Suppressor macrophage treated with lipopolysaccharide for 1 hour (primary cell): ENCODE measurements around the gene ZNF302.
A peak's percentile ranks its signal among the peaks of the same experiment; 100 is the strongest.
"Not testable (repeated sequence)": the region's sequence is repeated elsewhere in the genome, so short reads cannot be mapped to it uniquely, and the experiment has no call there.

ENCODE experiments used
- DNase-seq, 3 donors: peaks; one replicate each; pipeline ENCODE4 v3.0.0-alpha.2; 2020 to 2022

ZNF302 gene

DNA sequence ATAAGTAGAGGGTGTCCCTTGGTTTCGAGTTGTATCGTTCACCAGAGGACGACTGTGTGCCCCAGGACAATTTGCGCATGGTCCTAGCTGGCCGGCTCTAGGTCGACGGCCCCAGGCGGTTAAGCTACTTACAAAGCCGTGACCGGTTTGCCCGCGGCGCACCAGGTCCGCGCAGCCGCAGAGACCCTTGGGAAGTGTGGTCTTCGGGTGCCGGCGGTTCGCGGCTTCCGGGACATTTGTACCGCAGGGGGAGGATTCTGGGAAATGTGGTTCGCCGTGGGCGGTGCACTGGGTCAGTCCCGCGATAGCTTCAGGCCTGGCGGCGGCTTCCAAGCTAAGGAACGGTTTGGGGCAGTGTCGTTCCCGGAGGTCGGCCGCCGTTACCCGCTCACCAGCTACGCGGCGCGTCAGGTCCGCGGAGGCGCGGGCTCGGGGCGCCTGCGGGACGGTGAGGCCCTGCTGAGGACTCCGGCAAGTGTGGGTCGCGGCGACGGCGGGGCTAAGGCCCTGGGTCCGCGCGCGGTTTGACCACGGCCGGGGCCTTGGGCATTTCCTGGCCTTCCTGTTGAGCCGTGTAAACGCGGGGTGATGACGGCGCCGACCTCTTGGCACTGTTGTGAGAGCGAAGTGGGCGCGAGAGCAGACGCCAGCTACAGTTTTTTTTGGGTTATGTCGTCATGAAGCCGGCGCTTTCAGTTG, at the start of gene ZNF302:
TSS of gene ZNF302 (plus strand) at position 293 of the 699 bp plus-strand sequence. CDS start 1,127 bp downstream, outside the sequence.
- DNase-seq = peak; percentile 98 to 99 (median 98)

DNA sequence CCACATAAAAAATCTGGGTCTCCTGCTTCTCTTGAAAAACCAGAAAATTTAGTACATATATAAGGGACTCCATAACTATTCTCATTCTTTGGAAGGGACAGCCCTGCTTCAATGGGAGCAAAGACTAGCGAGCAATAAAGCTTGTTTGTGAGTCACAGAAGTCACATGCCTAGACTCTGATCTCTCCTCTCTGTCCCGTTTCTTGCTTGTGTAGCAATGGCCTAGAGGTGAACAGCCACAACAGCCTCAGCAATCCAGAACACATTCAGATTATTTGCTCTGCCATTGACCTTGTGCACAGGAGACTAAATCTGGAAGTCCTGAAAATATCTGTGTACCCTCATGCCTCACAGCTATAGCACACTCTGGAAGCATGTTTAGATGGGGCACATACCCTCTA, 43.7 kb upstream of the ZNF302 start:
- DNase-seq = no peak

DNA sequence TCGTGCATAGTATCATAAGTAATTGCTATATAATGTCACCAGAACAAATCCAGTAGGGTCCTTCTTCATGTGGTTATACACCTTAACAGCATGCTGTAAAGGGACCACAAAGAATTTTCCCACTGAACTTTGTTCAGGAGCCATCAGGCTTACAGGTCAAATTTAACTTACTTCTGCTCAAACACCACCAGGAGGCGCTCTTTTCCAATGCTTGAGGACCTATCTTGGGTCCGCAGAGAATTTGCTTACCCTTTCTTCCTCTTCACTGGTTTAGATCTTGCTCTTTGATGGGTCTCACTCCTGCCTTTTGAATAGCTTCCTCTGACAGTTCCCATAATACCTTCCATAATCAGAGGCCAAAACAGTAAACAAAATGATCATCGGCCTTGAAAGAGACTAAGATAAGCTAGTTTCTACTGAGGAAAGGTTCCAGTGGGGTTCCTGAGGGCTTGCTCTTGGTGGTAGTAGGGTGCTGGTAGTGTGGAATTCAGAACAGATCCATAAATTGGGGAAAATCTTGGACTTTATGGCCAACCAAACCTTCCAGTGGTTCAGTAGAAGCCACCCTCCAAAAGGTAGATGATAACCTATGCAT, 37.9 kb upstream of the ZNF302 start:
- peak; percentile 84 to 91 (median 85) for DNase-seq

DNA sequence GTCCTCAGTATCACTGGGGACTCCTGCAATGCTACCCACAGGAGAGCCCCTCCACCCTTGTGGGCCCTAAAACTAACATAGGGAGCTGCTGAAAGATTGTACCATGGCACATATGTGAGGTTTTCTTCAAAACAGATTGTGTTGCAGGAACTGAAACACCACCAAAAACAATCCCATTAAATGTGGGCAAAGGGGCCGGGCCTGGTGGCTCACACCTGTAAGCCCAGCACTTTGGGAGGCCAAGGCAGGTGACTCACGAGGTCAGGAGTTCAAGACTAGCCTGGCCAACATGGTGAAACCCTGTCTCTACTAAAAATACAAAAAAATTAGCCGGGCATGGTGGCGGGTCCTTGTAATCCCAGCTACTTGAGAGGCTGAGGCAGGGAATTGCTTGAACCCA, 35.2 kb upstream of the ZNF302 start:
- DNase-seq = no peak

DNA sequence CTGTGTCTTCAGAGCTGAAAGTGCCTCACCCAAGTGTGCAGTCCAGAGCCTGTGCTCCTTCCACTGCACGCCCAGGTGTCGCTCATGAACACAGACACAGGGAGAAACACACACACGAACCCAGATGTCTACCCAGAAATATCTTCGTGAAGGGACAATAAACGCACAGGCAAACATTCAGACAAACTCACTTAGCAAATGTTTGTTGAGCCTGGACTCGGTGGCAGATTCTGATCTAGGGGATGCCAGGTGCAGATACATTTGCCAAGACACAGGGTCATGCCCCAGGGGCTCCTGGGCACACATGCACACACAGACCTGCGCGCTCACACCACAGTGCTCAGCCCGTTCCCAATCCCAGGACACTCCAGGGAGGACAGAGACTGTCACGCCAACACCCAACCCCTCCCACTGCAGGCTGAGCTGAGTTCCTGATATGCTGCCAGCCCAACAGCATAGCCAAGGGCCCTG, 32.5 kb upstream of the ZNF302 start:
- no peak for DNase-seq

DNA sequence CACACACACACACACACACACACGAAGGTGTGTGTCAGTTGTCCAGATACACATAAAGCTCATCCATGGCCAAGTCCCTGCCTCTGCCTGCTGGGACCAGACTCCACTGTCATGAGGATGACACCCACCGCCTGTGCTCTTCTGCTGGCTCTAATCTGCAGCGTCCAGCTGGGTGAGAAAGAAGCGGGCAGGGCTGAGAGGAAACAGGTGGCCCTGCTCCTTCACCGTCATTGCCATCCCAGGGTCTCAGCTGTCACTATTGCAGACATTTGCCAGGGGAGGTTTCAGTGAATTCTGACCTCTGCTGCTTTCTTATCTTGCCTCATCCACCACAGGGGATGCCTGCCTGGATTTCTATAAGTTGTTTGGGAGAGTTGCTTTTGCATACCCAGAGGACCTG, 31.9 kb upstream of the ZNF302 start:
- no peak for DNase-seq

DNA sequence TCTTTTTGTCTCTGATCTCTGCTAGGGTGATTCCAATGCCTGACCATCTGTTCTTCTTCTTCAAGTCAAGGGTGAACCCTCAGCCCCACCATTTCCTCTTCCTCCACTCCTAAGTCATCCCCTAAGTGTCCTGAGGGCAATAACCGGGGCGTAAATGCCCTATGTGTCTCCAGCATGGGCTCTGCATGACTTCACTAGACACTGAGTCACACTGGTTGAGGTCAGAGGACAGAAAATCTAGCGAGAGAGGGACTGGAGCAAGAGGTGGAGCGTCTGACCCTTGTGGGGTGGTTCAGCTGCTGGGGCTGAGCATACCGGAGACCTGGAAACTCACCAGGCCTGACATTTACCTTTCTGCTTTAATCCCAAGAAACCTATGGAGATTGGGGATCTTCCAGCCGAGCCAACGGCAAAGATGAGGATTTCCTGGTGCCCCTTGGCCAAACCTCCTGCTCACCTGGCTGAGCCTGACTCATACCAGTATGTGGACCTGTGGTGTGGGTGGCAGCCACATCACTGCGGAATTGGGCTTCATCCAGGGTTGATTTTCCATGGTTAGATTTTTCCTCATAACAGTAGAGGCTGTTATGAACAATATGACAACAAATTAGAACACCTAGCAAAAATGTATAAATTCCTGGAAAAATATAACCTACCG, 27.5 kb upstream of the ZNF302 start:
- no peak for DNase-seq

DNA sequence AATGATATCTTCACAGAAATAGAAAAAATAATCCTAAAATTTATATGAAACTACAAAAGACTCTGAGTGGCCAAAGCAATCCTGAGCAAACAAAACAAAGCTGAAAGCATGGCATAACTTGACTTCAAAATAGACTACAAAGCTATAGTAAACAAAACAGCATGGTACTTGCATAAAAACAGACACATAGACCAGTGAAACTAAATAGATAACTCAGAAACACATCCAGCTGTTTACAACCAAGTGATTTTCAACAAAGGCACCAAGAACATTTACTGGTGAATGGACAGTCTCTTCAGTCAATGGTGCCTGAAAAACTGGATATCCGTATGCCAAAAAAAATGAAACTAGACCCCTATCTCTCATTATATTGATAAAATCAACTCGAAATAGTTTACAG, 25.7 kb upstream of the ZNF302 start:
- no peak for DNase-seq

DNA sequence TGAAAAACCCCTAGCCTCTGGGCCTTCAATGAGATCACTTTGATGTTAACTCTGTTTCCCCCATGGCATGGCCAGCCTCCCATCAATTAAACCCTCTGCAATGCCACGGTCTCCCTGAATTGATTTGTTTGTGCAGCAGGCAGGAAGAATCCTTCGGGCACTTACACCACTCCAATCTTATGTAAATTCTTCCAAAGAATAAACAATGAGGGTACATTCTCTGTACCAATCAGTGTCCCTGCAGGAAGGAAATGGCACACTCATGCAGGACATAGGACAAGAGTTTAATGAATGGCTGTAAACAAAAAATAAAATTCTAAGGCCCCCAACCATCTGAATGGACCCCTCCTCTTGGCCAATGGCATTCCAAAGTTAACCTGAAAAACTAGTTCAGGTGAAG, 22.7 kb upstream of the ZNF302 start:
- DNase-seq = no peak

DNA sequence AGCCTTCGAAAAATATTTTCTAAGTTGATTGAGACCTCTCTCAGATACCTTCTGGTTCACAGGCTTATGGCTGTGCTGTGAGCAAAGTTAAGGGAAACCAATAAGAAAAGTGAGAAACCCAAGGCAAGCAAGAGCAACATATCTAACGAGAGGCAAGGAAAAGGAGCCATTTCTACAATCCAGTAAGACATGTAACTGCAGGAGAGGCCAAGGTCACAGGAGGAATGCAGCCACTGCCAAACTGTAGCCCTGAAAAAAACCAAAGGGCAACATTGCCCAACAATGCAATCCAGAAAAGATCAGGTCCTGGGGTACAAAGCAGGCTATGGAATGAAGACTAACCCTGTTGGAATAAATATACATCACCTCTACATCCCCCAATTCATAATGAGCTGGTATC, 21.8 kb upstream of the ZNF302 start:
- DNase-seq = no peak

DNA sequence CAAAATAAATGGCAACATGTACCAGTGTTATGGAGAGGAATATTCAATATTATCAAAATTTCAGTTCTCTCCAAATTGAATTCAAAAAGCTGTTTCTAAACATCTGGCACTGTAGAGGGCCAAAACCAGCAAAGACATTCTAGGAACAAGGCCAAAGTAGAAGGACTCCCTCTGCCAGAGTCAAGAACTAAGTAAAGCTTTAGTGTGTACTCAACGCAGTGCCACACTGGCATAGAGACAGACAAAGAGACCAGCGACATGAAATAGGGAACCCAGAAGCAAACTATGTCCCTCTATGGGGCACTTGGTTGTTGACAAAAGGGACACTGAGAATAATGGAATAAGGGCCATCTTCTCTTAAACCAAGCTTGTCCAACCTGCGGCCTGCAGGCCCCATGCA, 16.1 kb upstream of the ZNF302 start:
- DNase-seq = no peak

DNA sequence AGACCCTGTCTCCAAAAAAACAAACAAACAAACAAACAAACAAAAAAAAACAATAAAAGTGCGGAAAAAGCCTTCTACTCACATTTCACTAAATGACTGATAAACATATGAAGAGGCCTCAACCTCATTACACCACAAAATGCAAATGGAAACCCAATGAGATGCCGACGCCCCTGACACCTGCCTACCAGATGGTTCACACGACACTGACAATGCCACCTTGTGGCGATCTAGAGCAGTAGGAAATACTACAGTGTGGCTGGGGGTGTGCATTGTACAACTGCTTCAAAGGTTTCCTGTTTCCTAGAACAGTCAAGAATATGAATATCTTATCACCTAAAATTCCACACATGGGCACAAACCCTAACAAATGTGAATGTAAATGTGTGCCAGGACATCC, 14.6 kb upstream of the ZNF302 start:
- peak; percentile 2 to 21 (median 6) for DNase-seq

DNA sequence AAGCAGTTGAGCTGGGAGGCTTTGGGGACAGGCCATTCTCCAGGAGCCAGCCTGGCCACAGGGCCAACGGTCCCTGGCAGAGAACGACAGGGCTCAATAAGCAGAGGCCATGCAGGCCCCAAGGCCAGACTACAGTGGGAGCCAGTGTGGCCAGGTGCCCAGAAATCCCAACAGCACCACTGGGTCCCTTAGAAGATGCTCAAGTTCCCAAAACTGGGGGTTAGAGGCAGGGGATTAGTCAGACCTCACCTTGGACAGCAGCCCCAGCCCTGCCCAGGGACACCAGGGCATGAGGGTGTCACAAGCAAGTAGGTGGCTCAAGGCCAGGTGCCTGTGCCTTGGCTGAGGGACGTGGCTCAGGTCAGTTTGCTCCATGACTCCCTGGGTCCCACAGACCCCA, 13.3 kb upstream of the ZNF302 start:
- DNase-seq = no peak

DNA sequence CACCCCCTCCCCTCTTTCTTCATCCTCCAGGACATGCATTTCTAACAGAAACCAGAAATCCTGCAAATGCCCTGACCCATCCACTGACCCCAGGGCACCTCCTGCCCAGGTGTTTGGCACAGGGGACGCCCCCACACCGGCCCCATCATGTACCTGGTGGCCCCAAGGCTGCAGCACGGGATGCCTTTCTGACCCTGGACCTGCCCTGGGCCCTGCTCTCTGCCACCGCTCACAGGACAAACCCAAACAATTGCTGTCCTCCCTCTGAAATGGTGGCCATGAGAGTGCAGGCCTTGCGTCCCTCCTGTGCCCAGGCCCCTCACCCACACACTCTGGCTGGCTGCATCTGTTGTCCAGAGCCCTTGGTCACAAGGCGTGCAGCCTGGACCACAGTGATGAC, 12.6 kb upstream of the ZNF302 start:
- DNase-seq = no peak

DNA sequence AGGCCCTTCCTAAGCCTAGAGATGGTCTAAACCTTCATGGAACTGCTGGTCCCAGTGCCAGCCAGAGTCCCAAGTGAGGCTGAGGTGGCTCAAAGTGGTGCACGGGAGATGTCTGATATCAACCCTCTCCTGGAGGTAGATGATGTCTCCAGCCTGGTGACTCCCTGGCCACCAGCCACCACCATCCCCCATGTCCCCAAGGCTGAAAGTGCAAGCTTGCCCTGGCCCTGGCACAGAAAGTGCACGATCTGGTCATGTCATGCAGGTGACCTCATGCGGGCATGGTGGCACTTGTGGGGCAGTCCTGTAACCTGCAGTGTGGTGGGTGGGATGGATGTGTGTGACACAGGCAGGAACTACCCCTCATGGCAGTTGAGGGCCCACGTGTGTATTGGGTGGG, 12.2 kb upstream of the ZNF302 start:
- not testable (repeated sequence) for DNase-seq

DNA sequence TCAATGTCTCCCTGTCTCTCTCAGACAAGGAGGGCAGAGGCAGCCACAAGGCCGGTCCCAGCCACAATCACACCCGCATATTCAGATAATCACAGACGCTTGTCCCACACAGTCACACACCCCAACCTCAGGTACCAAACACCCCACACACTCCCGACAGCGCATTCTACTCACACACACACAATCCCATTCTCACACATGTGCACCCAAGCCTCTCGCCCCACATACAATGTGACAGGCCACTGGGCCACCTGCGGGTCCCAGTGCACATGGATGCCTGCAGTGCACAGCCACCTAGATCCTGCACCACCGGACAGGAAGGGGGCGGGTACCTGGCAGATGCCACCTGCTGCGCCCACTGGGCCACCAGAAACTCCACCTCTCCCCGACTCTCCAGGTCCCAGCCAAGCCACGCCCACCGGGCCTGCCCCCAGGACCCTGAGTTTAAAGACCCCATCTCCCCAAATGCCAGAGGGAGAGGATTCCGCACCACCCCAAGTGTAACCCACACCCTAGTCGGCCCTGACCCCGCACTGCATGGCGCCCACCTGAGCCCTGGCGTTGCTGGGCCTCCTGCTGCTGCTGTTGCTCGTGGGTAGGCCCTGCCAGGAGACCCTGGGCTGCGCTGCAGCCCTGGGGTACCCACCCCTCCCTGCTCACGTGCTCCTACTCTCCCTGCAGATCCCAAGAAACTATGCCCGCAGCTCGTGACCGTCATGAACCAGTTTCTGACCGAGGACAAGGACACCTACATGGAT, 11.1 kb upstream of the ZNF302 start:
- DNase-seq = no peak

DNA sequence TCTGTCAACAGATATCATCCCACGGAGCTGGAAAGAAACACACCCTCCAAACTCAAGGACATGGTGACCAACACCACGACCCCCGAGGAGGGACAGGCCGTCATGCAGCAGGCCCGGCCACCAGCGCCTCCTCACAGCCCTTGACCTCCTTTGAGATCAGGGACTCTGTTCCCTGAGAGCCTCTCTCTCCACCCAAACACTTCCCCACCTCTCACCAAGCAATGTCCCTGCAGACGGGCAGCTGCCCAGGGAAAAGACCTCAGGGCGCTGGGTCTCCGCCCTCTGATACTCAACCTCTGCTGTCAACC, 10.6 kb upstream of the ZNF302 start:
- no peak for DNase-seq

DNA sequence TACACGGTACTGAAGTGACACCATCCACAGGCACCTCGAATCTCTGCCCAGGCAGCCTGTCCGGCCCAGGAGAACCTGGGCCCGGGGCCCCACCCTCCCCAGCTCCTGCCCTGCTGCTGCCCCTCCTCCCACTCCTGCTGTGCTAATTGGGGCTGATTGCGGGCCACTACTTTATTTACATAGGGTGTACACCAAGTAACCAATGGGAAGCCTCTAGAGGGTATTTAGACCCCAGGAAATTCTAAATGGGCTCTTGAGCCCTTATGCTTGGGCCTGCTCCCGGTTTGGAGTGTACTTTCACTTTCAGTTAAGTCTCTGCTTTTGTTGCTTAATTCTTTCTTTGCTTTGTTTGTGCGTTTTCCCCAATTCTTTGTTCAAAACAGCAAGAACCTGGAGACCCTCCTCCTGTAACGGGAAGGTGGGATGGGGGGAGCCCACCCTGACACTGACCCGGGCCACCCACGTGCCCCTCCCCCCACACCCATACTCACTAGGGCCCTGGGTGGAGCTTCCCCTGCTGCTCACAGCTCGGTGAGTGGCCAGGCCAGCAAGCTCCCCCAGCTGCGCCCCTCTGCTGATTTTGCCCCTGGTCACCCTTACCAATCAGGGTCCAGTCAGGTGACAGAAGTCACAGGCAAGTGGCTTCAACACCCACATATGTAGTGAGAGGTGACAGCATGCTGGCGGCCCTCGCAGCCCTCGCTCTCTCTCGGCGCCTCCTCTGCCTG, 10.0 kb upstream of the ZNF302 start:
- DNase-seq = no peak

DNA sequence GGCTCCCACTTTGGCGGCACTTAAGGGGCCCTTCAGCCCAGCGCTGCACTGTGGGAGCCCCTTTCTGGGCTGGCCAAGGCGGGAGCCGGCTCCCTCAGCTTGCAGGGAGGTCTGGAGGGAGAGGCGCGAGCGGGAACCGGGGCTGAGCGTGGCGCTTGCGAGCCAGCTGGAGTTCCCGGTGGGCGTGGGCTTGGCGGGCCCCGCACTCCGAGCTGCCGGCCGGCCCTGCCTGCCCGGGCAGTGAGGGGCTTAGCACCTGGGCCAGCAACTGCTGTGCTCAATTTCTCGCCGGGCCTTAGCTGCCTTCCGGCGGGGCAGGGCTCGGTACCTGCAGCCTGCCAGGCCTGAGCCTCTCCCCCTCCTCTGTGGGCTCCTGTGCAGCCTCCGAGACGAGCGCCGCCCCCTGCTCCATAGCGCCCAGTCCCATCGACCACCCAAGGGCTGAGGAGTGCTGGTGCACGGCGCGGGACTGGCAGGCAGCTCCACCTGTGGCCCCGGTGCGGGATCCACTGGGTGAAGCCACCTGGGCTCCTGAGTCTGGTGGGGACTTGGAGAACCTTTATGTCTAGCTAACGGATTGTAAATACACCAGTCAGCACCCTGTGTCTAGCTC, 9.3 kb upstream of the ZNF302 start:
- not testable (repeated sequence) for DNase-seq

DNA sequence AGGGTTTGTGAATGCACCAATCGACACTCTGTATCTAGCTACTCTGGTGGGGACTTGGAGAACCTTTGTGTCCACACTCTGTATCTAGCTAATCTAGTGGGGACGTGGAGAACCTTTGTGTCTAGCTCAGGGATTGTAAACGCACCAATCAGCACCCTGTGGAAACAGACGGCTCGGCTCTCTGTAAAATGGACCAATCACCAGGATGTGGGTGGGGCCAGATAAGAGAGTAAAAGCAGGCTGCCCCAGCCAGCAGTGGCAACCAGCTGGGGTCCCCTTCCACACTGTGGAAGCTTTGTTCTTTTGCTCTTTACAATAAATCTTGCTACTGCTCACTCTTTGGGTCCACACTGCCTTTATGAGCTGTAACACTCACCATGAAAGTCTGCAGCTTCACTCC, 8.8 kb upstream of the ZNF302 start:
- not testable (repeated sequence) for DNase-seq

DNA sequence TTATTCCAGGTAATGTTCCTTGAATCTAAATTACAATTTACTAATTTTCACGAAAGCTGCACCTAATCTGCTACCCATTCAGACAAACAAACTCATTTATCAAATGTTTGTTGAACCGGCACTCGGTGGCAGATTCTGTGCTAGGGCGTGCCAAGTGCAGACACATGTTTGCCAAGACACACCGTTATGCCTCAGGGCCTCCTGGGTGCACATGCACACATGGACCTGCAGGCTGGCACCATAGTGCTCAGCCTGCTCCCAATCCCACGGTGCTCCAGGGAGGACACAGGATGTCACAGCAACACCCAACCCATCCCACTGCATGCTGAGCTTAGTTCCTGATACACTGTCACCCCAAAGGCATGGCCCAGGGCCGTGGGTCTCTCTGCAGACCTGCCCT, 8.2 kb upstream of the ZNF302 start:
- no peak for DNase-seq

DNA sequence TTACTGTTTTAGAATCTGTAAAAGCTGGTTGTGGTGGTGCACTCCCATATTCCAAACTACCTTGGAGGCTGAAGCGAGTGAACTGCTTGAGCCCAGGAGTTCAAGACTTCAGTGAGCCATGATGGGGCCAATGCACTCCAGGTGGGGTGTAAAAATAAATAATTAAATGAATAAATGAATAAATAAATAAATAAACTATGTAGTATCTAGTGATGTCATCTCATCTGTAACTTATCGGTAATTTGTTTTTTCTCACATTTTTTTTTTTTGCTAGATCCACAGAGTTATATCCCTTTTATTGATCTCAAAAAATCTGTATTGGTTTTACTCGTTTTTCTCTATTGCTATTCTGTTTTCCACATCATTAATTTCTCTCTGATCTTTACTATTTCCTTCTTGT, 5.5 kb upstream of the ZNF302 start:
- DNase-seq = no peak

DNA sequence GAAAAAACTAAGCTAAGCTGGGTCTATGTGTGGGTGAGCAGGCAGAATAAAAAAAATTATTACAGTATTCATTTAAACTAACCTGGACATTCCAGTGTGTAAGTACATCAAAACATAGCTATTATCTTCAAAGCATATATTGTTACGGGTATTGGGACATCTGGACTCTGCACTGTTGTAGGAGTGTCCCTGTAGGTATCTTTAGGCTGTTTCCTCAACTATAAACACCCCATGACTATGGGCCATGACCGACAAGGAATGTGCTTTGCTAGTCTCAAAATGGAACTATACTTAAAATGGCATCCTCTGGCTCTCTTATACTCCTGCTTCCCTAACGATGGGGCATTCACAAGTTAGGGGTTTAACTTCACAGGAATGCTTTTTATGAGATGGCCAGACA, 3.9 kb upstream of the ZNF302 start:
- DNase-seq = no peak
